ENCODE measurements around the gene MS4A18.
A peak's percentile ranks its signal among the peaks of the same experiment; 100 is the strongest.

Gene MS4A18

DNA sequence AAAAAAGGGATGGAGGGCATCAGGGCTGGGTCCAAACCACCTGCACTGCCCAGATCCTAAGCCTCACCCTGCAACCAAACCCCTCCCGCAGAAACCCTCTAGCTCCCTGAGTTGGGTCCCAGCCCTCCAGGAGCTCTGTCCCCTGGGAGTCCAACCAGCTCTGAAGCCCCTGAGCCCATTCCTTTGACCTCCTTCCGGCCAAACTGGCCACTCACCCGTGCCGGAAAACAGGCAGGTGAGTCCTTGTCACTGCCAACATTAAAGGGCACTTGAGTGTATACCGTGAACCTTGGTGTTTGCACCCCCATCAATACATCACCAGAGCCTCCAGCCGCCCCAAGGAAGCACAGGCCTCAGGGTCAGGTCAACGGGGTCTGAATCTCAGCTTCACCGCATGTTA lies 43.7 kb downstream of the MS4A18 start:
- no peak for DNase-seq

DNA sequence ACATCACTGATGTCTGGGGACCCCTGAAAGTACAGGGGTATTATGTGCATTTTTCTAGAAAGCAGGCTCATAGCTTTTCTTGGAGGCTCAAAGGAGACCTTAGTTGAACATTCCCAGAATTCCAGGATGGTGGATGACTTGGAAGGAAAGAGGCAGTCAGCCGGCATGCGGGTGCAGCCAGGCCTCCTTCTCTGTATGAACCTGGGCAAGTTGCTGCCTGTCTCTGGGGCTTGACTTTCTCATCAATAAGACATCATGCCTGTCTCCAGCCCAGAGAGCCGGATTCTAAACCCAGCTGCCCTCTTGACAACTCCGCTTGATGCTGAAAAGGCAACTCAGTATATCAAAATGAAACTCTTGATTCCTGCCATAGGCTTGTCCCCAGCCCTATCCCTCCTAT lies 44.8 kb downstream of the MS4A18 start:
- DNase-seq = no peak

DNA sequence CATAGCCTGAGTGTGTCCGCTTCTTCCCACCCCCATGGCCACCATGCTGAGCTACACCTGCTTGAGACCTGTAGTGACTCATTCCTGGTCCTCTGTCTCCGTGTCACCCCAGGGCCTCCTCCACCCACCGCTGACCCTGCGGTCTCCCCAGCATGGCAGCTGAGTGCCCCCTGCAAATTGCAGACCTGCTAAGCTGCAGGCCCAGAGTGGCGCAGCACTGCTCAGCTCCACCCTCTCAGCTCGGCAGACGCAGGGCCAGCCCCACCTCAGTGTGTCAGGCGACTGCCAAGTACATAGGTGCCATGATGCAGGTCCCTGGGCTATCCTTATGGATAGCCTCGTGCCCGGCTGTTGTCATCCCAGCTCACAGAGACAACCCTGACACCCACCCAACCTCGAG lies 45.3 kb downstream of the MS4A18 start:
- no peak for DNase-seq

DNA sequence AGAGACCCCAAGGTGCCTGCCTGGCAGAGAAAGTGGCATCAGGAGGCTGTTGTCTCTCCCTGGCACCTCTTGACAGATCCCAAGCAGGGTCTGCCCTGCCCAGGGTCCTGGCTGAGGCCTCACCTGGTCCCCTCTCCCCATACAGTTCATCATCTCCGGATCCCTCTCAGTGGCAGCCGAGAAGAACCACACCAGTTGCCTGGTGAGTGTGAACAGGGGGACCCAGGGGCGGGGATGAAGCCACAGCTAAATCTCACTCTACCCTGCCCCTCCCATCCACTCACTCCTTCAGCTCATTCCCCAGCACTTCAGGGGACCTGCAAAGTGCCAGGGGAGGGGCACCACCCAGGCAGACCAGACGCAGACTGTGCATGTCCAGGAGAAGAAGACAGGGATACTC lies 46.6 kb downstream of the MS4A18 start:
- DNase-seq = no peak

DNA sequence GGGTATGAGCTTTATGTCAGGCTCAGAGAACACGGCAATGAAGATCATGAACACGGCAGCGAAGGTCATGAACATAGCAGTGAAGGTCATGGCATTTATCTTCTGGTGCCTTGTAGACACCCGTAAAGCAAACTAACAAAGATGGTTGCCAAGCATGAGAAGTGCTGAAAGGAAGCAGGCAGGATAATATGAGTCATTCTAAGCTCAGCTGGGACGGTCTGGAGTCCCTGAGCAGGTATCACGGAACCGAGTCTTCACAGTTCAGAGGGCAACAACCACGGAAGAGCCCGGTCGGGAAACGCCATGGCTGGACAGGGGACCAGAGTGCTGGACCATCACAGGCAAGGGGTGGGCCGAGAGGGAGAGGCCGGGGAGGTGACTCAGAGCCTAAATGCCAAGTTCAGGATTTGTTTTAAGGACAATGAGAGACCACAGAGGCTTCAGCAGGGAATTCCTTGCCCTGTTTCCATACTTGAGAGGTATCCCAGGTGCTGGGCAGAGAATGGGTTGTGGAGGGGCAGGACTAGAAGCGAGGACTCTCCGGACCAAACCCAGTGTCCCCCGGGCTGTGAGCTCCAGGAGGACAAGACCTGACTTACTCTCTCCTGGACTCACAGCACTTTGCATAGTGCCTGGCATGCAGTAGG lies 47.5 kb downstream of the MS4A18 start:
- no peak for DNase-seq

DNA sequence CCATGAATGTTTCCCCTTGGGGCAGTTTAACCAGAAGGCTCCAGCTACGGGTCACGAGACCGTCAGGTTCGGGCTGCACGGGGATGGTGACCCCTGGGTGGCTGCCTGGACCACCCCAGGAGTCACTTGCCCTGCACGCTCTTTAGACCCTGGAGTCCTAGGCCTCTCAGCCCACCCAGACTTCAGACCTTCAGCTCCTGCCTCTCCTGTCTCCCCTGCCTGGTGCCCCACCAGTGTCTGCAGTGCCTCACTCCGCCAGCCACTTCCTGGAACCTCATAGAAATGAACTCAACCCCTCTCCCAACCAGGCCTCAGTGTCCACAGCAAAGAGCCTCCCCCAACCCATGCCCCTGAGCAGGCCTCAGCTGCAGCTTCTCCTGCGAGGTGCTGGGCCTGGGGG lies 48.1 kb downstream of the MS4A18 start:
- DNase-seq = no peak

DNA sequence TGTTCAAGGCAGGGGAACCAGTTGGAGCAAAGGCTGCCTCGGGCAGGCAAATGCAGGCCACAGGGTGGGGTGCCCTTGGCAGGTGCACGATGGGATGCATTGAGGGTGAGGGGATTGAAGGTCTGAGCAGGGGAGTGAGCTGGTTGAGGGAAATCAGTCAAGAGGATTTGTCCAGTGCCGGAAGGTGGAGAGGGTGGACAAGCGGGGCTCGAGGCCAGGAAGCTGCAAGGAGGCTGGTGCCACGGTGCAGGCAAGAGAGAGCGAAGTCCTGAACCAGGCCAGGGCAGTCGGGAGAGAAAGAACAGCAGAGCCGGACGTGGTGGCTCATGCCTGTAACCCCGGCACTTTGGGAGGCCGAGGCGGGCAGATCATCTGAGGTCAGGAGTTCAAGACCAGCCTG lies 50.2 kb downstream of the MS4A18 start:
- DNase-seq = no peak

DNA sequence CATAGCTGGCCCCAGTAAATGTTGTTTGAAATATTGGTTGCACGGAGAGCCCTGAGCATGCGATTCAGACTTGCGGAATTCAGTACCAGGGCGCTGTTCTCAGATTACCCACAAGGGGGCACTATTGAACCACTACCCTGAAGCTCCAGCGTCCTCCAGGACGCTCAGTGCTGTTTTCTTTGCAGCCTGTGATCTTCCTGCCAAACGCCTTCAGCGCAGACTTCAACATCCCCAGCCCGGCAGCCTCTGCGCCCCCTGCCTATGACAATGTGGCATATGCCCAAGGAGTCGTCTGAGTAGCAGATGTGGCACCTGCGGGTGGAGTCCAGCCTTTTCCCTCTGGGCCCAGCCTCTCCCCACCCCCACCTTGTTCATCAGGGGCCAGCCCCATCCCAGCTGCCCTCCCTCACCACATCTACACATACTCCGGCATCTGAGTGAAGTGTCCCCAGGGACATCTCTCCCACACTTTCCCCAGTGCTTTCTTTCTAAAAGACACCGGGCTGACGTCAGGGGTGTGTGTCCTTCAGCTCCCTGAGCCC lies 51.0 kb downstream of the MS4A18 start:
- DNase-seq = peak; percentile 28 to 66

DNA sequence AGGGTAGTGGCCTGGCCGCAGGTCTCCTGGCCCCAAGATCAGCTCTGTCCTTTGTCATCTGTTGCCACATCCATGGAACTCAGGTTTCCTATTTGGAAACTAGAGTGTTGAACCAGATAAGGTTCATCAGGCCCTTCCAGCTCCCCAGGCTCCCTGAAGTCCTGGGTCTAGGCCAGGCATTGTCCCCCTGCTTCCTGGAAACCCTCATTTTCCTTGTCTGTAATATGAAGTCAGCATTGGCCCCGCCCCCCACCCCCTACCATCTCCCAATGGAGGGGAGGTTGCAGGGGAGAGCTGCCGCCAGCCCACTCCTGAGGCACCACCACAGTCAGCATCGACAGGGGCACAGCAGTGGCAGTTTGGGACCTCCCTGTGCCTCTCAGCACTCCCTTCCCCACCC lies 51.6 kb downstream of the MS4A18 start:
- no peak for DNase-seq

DNA sequence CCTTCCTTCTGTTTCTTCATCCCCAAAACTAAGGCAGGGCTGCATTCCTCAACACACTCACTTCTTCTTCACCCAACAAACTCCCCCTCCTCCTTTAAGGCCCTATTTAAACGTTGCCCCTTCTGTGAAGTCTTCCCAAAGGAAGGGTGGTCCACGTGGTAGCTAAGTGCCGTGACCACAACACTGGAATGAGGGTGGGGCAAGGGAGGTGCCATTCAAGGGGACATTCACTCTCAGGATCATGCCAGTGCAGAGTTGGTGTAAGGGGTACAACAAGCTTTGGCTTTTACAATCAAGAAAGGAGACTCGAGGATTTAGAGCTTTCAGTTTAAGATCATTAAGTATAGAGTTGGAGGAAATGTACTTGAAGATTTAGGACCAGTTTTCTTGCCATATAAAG lies 52.6 kb downstream of the MS4A18 start:
- no peak for DNase-seq

DNA sequence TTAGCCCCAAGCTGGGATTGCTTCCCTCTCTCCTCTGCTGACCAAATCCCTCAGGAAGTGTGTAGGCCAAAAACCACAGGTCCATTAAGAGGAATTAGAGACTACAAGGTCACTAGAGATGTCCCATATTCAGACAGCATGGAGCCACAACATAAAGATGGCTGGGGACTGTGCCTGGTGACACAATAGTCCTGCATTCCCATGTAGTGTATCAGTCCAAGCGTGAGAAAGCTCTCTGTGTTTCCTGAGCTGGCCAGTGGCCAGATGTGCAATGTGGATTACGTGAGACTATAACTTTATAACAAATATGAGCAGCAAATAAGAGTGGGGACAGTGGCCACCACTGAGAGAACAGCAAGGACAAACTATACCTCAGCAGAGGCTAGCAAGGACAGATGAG lies 53.1 kb downstream of the MS4A18 start:
- DNase-seq = no peak

DNA sequence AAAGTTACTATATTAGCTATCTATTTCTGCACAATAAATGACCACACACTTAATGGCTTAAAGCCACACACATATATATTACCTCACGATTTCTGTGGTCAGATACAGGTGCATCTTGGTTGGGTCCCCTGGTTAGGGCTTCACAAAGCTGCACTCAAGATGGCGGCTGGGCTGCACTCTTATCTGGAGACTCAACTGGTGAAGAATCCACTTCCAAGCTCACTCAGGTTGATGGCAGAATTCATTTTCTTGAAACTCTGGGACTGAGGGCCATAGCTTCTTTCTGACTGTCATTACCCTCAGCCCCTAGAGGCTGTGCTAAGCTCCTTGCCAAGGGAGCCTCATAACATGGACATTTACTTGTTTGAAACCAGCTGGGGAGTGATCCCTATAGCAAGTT lies 55.5 kb downstream of the MS4A18 start:
- no peak for DNase-seq

DNA sequence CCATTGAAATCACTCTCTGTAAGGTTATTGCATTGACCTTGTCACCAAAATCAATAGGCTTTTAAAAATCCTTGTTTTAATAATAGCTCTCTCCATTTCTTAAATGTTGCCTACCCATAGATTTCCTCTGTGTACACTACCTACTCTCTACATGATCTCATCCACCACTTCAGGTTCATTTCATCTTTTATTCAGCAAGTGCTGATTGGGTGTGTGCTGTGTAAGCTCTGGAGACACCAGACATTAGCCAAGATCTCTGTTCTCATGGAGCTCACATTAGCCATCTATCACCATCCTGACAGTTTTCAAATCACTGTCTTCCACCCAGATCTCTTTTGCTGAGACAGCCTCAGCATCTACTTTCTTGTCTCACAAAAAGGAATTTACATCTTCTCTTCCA lies 56.3 kb downstream of the MS4A18 start:
- no peak for DNase-seq

DNA sequence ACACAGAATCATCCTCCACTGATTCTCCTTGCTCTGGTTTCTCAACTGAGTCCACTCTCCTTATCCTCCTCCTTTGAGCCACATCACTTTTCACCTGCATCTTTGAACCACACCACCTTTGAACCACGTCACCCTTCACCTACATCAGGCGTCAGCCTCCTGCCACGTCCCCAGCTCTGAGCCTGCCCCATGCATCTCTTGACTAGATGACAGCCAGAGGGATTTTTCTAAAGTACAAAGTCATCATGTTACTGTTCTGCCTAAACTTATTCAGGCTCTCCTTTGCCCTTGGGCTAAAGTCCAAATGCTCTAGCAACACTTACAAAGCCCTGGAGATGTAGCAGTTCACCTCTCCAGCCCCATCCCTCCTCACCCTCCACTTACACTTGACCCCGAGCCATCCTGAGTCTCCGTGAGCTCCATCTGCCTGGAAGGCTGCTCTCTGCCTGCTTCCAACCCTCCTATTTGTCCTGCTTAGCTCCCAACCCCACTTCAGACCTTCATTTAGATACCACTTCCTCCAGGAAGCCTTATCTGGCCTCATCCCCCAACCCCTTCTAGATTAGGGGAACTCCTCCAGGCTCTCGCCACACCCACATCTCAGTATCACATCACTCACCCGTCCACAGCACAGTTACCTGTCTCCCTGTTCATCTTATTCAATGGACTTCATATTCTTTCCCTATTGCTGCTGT lies 56.9 kb downstream of the MS4A18 start:
- DNase-seq = no peak

DNA sequence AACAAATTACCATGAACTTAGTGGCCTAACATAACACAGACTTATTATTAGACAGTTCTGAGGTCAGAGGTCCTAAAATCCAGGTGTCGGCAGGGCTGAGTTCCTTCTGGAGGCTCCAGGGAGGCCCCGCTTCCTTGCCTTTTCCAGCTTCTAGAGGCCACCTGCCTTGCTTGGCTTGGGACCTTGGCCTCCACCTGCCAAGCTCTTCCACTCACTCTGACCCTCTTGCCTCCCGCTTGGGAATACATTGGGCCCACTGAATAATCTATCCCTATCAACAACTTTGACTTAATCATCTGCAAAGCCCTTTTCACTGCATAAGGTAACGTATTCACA lies 57.4 kb downstream of the MS4A18 start:
- no peak for DNase-seq

DNA sequence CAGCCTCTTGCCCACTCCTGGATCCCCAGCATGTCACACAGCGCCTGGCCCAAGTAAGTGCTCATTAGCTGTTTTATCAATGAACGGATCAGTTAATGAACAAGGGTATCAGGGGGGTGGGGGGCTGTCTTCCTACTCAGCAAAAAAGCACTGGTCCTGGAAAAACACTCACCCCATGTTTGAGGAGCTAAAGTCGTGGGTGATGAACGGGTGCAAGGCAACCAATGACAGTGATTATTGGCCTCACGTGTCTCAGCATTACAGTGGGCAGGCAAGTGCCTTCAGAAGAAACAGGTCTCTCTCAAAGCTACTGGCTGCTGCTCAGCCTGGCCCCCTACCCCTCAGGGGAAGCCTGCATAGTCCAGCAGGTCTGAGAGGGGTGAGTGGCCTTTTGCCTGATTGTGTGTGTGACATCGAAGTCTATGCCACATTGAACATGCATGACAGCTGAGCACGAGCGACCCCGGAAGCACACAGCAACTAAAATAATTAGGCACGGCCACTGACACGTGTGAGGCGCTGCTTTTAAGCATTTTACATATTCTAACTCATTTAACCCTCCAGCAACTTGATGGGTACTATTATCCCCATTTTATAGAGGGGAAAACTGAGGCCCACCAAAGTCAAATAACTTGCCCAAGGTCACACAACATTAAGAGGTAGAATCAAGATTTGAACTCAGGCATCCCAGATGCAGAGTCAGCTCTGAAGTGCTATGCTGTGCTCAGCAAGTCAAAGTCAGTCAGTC lies 58.0 kb downstream of the MS4A18 start:
- no peak for DNase-seq

DNA sequence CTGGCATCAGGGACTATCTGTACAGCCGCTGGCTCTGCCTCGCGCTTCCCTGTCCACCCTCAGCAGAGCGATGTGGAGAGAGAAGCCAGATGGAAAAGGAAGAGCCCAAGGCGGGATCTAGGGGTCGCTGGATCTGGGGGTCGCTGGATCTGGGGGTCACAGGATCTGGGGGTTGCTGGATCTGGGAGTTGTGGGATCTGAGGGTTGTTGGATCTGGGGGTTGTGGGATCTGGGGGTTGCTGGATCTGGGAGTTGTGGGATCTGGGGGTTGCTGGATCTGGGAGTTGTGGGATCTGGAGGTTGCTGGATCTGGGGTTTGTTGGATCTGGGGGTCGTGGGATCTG lies 58.6 kb downstream of the MS4A18 start:
- no peak for DNase-seq

DNA sequence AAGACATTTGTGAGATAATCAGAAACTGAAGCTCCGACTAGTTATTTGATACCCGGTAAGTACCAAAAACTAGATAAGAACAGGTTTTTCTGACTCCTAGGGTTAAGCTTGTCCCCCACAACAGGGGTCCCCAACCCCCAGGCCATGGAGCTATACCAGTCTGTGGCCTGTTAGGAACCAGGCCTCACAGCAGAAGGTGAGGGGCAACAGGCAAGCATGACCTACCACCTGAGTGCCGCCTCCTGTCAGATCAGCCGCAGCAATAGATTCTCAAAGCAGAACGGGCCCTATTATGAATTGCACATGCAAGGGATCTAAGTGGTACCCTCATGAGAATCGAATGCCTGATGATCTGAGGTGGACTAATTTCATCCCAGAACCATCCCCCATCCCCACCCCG lies 59.4 kb downstream of the MS4A18 start:
- DNase-seq = no peak

DNA sequence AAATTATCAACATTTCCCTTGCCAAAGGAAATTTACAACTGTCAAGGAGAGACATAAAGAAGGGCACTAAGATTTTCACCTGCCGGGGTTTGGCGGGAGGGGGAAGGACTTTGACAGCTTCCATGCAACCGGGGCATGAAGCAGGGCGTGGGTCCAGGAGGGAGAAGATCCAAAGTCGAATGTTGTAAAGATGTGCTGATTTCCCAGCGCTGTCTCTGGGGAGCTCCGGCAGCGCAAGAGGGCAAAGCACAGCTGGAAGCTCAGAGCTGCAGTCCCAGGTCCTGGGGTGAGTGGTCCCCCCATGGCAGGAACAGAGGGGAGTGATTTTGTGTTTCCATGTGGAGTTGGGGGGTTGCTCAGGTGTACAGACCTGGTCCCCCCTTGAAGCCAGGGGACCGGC lies 60.6 kb downstream of the MS4A18 start, which contains the start of gene MS4A10:
TSS of gene MS4A10 (plus strand) at position 198 of the 400 bp plus-strand sequence. CDS start 5,003 bp downstream, outside the sequence.
- DNase-seq = no peak

DNA sequence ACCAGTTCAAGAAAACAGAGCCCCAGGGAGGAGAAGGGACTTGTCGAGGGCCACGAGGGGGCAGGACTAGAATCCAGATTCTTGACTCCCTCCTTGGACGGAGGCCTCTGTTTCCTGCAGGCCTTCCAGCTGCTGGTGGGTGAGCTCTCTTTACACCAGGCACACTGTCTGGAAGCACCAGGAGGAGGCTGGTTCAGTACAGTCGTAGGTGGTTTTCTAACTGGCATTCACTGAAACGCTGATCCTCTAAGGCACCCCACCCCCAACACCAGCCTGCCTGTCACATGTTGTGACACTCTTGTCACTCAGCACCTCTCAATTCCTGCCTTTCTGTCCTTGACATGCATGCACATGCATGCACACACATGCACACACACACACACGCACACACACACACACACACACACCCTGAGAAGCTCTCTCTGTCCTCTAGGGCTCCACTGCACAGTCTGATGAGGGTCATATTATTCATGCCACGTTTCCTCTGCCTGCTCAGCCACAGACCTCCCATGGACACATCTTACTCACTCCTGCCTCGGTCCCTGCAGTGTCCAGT lies 61.4 kb downstream of the MS4A18 start:
- no peak for DNase-seq

DNA sequence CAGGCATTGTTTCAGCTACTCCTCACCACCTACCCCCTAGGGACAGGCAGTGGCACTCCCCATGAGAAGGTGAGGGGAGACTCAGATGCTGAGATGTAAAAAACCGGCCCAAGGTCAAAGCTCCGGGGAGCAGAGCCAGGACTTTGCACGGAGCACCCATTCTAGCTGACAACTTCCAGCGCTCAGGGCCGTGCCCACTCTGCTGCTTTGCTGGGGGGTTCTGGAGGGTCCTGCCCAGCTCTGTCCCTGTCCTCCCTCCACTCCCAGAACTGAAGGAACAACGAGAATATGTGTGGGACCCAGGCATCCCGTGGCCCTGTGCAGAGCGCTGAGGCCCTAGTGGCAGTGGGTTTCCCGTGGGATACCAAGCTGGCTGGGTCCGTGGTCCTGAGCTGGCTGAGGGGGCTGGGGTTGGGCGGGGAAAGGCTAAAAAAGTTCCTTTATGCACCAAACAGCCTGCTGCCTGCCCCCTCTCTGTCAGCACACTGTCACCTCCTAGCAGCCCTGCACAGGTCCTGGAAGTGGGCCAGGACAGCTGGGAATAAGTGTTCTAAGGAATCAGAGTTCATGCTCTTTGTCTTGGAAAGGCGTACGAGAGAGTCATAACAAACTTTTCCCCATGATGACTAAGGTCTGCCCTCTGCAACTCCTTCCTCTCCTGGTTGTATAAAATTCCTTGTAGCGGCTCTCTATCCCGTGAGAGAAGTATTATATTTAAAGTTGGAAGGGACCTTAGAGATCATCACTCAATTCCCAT lies 62.5 kb downstream of the MS4A18 start:
- no peak for DNase-seq

DNA sequence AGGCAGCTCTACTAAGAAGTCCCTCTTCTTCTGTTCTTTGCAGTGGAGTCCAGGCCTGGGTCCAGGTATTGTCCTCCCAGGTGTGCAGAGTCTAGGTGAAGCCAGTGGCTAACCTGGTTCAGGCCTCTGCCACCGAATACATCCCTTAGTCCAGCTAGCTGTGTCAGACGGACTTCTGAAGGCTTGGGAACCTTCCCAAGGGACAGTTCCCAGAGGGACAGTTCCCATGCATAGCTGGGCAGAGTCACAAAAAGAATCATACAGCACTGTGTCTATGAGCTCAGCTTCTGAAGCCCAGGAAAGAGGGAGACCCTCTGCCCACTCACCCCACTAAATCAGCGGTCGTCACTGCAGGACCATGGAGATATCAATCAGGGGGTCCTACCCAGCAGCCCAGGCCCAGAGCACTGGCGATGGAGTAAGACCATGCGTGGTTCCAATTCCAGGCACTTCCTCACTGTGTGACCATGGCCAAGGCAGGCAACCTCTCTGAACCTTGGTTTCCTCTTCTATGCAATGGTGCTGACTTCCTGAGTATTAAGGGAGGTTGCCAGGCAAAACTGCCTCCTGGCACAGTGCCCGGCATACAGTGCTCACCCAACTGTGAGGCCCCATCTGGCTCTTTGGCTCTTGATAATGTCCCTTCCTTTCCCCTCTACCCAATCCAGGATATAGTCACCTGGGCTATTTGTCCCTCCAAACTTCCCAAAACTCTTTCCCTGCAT lies 64.0 kb downstream of the MS4A18 start:
- DNase-seq = no peak

Measured in NCI-H1930 (cell line).